CD4-positive, alpha-beta T cell (primary cell): ENCODE measurements around the gene TADA1. TPM values are rescaled to one million over a fixed set of nuclear protein-coding genes. Genes with fewer than 3 reads are reported as not detected.
A peak's percentile ranks its signal among the peaks of the same experiment; 100 is the strongest.

Source experiments
- ATAC-seq: fragments of 200-7000 bp; cut with Tn5 transposase; one replicate; pipeline ENCODE4 v1.10.0; 2022; ENCODE audit warnings: mild to moderate bottlenecking; ENCODE audit not compliant: poor library complexity
- CTCF ChIA-PET: fragments of 350-600 bp; sonication (Branson Sonifier 250); formaldehyde crosslinking; loops from one replicate; lab custom pipeline; 2021; ENCODE audit warnings: antibody characterized with exemption, inconsistent platforms; lab: Charles Lee
- POLR2A ChIA-PET: fragments of 350-600 bp; sonication (Branson Sonifier 250); formaldehyde crosslinking; loops from one replicate; lab custom pipeline; 2021; ENCODE audit warnings: antibody characterized with exemption, inconsistent platforms; lab: Charles Lee
- DNase-seq, 14 experiments: peaks; one replicate each; pipeline ENCODE4 v3.0.0-alpha.2; 2013 to 2020; ENCODE audit warnings: mixed read lengths in 2 of 14
- H3K27ac ChIP-seq, 2 donors: one replicate each; pipeline versions ENCODE4 v1.5.1 to v1.7.0; 2013; ENCODE audit warnings: low read length in 2 of 2, low read depth in 1 of 2, mild to moderate bottlenecking in 1 of 2
- H3K27me3 ChIP-seq, 2 experiments: 1 replicate in 1 of 2; 2 replicates in 1 of 2; pipeline versions ENCODE4 v1.6.1 to v1.7.0; 2013; ENCODE audit warnings: low read length in 2 of 2, control low read depth in 1 of 2, mild to moderate bottlenecking in 1 of 2, moderate library complexity in 1 of 2; ENCODE audit not compliant: insufficient read depth in 2 of 2, control insufficient read depth in 1 of 2
- H3K36me3 ChIP-seq: one replicate; pipeline ENCODE4 v1.6.1; 2013; ENCODE audit warnings: low read length, control low read depth; ENCODE audit not compliant: insufficient read depth
- H3K4me1 ChIP-seq: one replicate; pipeline ENCODE4 v1.6.1; 2013; ENCODE audit warnings: low read length, control low read depth; ENCODE audit not compliant: insufficient read depth
- H3K4me3 ChIP-seq: one replicate; pipeline ENCODE4 v1.5.1; 2013; ENCODE audit warnings: mild to moderate bottlenecking, low read length, moderate library complexity
- H3K9me3 ChIP-seq, 2 experiments: 1 replicate in 1 of 2; 2 replicates in 1 of 2; pipeline versions ENCODE4 v1.6.1 to v1.7.0; 2013; ENCODE audit warnings: low read length in 2 of 2, mild to moderate bottlenecking in 2 of 2, control low read depth in 1 of 2, moderate library complexity in 1 of 2; ENCODE audit not compliant: control insufficient read depth in 1 of 2, insufficient read depth in 1 of 2
- H3K27ac Mint-ChIP-seq: one replicate; pipeline ENCODE4 v1.8.0; 2020; ENCODE audit warnings: mixed read lengths
- H3K27me3 Mint-ChIP-seq: one replicate; pipeline ENCODE4 v1.8.0; 2021; ENCODE audit warnings: mixed read lengths
- H3K36me3 Mint-ChIP-seq: one replicate; pipeline ENCODE4 v1.8.0; 2021; ENCODE audit warnings: low read depth, mixed read lengths
- H3K4me1 Mint-ChIP-seq: one replicate; pipeline ENCODE4 v1.8.0; 2021; ENCODE audit warnings: low read depth, mixed read lengths
- H3K4me3 Mint-ChIP-seq: one replicate; pipeline ENCODE4 v1.8.0; 2020; ENCODE audit warnings: mild to moderate bottlenecking, mixed read lengths
- H3K9me3 Mint-ChIP-seq: one replicate; pipeline ENCODE4 v1.8.0; 2020; ENCODE audit warnings: mixed read lengths
- intact Hi-C, 2 experiments: fragments of 100-400 bp; cut with DNase I in 1 of 2; cut with micrococcal nuclease in 1 of 2; formaldehyde crosslinking; loops; one replicate each; pipeline versions ENCODE4 v1.15.1 to v1.9.0; 2023 to 2025; cut with DNase I, micrococcal nuclease
- total RNA-seq, 174 experiments: library from RNA in 2 of 174; stranded (reverse) in 2 of 174; gene quantifications; one replicate each; pipeline ENCODE4 v1.2.3 and lab custom pipeline; 2021 to 2026
- TF ChIP-seq, protein P1 (sequence below): fragments of 200-600 bp; IDR thresholded peaks from one replicate; pipeline ENCODE4 v1.8.0; 2022; ENCODE audit warnings: antibody characterized with exemption, mild to moderate bottlenecking

Gene TADA1
- total RNA-seq, 2 experiments from 2014 or later, result 15.8 to 16.4 TPM

DNA sequence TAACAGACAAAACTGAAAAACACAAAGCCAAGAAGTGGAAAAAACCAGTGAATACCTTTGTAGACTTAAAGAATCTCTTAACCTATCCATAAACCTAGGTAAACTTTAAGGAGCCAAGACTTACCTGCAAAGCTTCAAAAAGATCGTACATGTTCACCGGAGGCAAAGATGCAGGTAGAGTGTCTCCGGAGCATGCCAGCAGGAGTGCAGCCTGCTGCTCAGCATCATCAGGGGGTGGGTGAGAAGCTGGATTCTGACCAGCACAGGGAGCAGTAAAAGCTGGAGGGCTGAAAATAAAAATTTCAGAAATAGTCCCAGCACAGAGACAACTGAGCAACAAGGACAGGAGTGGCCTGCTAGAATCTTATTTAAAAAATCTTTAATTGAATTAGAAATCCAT, 18.1 kb downstream of the TADA1 start:
- peak overlapping the region; percentile 12 for H3K27ac Mint-ChIP-seq
- POLR2A ChIA-PET, result interaction anchor here (0.9 to 1.2 kb wide), 2 partner anchors 10 to 14 kb away, joined by 3 to 4 read pairs; no protein-coding TSS in a partner anchor
- no peaks in the 10 kb centered on the region for H3K27me3 Mint-ChIP-seq

DNA sequence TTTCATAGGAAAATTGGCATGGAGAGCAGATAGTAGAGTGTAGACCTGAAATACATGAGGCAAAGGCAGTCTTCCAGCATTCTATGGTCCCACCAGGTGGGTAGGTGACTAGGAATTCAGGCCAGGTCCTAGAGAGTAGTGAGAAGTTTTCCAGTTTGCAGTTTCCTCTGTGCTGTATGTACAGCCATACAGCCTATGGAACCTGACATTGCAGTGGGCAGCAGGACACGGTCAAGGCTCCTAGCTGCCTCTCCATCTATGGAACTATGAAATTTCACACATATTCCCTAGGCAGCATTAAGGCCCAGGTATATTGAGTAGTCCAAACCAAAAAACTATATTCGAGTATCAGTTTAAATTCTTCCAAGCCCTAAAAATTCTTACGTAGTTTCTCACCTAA, 20.5 kb downstream of the TADA1 start:
- Mint-ChIP-seq H3K27ac (peak overlapping the region; percentile 5), H3K4me3 (no peak overlapping the region), H3K9me3 (no peaks in the 10 kb centered on the region), H3K36me3 (peaks cover 85% of the 10 kb centered on the region), H3K4me1 (peaks cover 30% of the 10 kb centered on the region), H3K27me3 (no peaks in the 10 kb centered on the region)
- no peak for DNase-seq
- POLR2A ChIA-PET, result interaction anchor here (0.7 to 1.3 kb wide), 2 partner anchors 20 to 1412 kb away, joined by 3 to 5 read pairs; partner anchors contain the start of gene TADA1
- CTCF ChIA-PET, result interaction anchor here (1.5 kb wide), 1 partner anchor 11 kb away, joined by 3 read pairs; no protein-coding TSS in a partner anchor
- TF ChIP-seq, protein P1, sequence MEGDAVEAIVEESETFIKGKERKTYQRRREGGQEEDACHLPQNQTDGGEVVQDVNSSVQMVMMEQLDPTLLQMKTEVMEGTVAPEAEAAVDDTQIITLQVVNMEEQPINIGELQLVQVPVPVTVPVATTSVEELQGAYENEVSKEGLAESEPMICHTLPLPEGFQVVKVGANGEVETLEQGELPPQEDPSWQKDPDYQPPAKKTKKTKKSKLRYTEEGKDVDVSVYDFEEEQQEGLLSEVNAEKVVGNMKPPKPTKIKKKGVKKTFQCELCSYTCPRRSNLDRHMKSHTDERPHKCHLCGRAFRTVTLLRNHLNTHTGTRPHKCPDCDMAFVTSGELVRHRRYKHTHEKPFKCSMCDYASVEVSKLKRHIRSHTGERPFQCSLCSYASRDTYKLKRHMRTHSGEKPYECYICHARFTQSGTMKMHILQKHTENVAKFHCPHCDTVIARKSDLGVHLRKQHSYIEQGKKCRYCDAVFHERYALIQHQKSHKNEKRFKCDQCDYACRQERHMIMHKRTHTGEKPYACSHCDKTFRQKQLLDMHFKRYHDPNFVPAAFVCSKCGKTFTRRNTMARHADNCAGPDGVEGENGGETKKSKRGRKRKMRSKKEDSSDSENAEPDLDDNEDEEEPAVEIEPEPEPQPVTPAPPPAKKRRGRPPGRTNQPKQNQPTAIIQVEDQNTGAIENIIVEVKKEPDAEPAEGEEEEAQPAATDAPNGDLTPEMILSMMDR, result no peak
- no peak overlapping the region for H3K4me3 ChIP-seq
- H3K27ac ChIP-seq, result no peak overlapping the region
- ATAC-seq, result no peak
- H3K27me3 ChIP-seq, result no peaks in the 10 kb centered on the region
- peaks cover 77% of the 10 kb centered on the region for H3K36me3 ChIP-seq
- intact Hi-C loops, result no loop called here
- H3K9me3 ChIP-seq, result no peaks in the 10 kb centered on the region
- no peaks in the 10 kb centered on the region for H3K4me1 ChIP-seq

More for the DNA sequence above, 18.1 kb downstream of the TADA1 start:
- Mint-ChIP-seq H3K36me3 (peaks cover 83% of the 10 kb centered on the region), H3K4me3 (no peak overlapping the region), H3K4me1 (peaks cover 11% of the 10 kb centered on the region), H3K9me3 (no peaks in the 10 kb centered on the region)
- Histone ChIP-seq H3K4me1 (no peaks in the 10 kb centered on the region), H3K27ac (no peak overlapping the region), H3K9me3 (no peaks in the 10 kb centered on the region), H3K36me3 (peaks cover 70% of the 10 kb centered on the region), H3K4me3 (no peak overlapping the region), H3K27me3 (no peaks in the 10 kb centered on the region)
- intact Hi-C loops, result no loop called here
- CTCF ChIA-PET, result no interaction called here
- DNase-seq (no peak), ATAC-seq (no peak)
- TF ChIP-seq, protein P1, result no peak

DNA sequence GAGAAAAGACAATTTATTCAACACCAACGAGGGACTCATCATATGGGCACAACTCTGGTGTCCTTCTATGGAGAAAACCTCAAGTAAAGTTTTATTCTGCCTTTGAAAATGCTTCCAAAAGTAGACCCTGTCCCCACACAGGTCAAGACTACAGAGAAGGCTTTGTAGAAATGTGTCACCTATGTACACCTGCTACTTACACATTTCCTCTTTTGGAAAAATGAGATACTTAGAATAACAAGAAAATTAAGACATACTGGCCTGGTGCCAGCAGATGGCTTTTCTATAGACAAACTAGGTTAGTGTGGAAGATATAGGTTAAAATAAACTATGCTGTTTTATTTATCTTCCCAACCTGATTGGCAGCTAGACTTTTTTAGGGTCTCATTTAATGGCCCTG, 23.1 kb downstream of the TADA1 start:
- POLR2A ChIA-PET, result interaction anchor here (1.3 to 1.5 kb wide), 2 partner anchors 14 to 23 kb away, joined by 4 to 5 read pairs; partner anchors contain the start of gene TADA1
- H3K4me3 Mint-ChIP-seq, result no peak overlapping the region
- H3K36me3 ChIP-seq, result peaks cover 81% of the 10 kb centered on the region

More for the DNA sequence above, 23.1 kb downstream of the TADA1 start:
- no peaks in the 10 kb centered on the region for H3K9me3 Mint-ChIP-seq
- intact Hi-C loops, result no loop called here
- TF ChIP-seq, protein P1, result no peak
- DNase-seq (no peak), ATAC-seq (no peak)
- H3K27ac ChIP-seq, result no peak overlapping the region
- CTCF ChIA-PET, result interaction anchor here (0.5 kb wide), 1 partner anchor 1545 kb away, joined by 3 read pairs; no protein-coding TSS in a partner anchor
- no peaks in the 10 kb centered on the region for H3K9me3 ChIP-seq
- no peaks in the 10 kb centered on the region for H3K4me1 ChIP-seq
- no peak overlapping the region for H3K4me3 ChIP-seq
- peaks cover 86% of the 10 kb centered on the region for H3K36me3 Mint-ChIP-seq
- peak overlapping the region; percentile 42 for H3K27ac Mint-ChIP-seq
- no peaks in the 10 kb centered on the region for H3K27me3 Mint-ChIP-seq
- H3K4me1 Mint-ChIP-seq, result peaks cover 33% of the 10 kb centered on the region
- H3K27me3 ChIP-seq, result no peaks in the 10 kb centered on the region
